ENCODE data around the gene MEP1B. TPM values are rescaled to one million over a fixed set of nuclear protein-coding genes. Genes with fewer than 3 reads are reported as not detected.
"Not testable (repeated sequence)": the region's sequence is repeated elsewhere in the genome, so short reads cannot be mapped to it uniquely, and the experiment has no call there.

The MEP1B gene
- total RNA-seq, 1 donor from 2014 or later: 0.09 TPM

DNA sequence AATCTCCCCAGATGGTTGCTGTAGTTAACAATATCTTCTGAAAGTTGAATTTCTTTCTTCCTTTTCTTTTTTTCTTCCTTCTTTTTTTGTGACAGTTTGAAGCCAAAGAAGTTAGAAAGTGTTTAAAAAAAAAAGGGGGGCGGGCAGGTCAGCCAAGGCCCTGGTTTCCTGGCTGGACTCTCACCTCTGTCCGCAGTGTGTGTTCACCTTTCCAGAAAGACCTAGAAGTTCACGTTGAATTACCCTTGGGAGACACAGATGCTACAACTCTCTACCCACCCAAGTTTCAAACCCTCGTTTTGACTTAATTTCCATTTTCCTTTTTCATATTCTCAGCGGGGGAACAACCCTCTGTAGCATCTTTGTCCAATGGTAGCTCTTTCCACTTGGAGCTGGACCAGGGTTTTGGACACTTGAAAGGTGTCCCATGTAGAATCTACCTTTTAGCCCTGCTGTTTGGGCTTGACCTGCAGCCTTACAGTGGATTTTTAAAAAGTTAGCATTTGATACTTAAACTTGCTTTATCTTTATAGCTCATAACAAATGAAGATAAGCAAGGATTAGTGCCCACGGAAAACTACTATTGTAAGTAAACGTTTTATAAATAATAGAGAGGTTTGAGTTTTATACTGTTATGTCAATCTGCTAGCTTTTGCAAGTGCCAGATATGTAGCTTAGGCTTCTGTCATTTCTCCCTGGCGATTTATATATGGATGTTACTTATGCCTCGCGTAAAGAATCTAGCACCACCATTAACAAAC lies 20.0 kb downstream of the MEP1B start:
- CTCF ChIA-PET: no interaction called here
- no peaks in the 10 kb centered on the region for H3K27me3 Mint-ChIP-seq
- DNase-seq (no peak), ATAC-seq (ENCODE audit: low read depth) (no peak)
- no peaks in the 10 kb centered on the region for H3K9me3 Mint-ChIP-seq
- no peak overlapping the region for H3K4me3 Mint-ChIP-seq
- no peaks in the 10 kb centered on the region for H3K4me1 Mint-ChIP-seq
- H3K27ac Mint-ChIP-seq: no peak overlapping the region
- H3K36me3 Mint-ChIP-seq (ENCODE audit: low read depth): no peaks in the 10 kb centered on the region
- TF ChIP-seq CTCF (IDR thresholded peaks at IDR 0.05): no peak
- intact Hi-C loops (cut with micrococcal nuclease): no loop called here
- POLR2A ChIA-PET: no interaction called here

DNA sequence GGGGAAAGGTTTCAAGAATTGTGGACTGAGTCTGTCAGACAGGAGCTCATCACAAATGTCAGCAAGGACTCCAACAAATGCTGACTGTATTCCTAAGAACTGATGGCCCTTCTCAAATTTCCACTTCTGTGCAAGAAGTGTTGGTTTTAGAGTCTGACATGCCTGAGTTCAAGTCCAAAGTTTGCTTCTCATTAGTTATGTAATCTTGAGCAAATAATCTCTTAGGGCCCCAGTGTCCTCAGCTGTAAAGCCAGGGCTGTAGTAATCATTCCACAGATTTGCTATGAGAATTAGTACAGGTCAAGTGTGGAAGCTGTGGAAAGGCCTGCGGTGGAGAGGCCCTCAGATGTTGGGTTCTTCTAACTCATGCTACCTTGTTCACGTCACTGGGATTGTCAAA lies 23.9 kb downstream of the MEP1B start:
- ATAC-seq (ENCODE audit: low read depth) (no peak), DNase-seq (no peak)
- intact Hi-C loops (cut with micrococcal nuclease): no loop called here
- no peak for TF ChIP-seq CTCF (IDR thresholded peaks at IDR 0.05)
- POLR2A ChIA-PET: no interaction called here
- no peaks in the 10 kb centered on the region for H3K9me3 Mint-ChIP-seq
- CTCF ChIA-PET: no interaction called here
- H3K4me3 Mint-ChIP-seq: no peak overlapping the region
- H3K4me1 Mint-ChIP-seq: no peaks in the 10 kb centered on the region
- H3K36me3 Mint-ChIP-seq (ENCODE audit: low read depth): no peaks in the 10 kb centered on the region
- no peaks in the 10 kb centered on the region for H3K27me3 Mint-ChIP-seq
- no peak overlapping the region for H3K27ac Mint-ChIP-seq

DNA sequence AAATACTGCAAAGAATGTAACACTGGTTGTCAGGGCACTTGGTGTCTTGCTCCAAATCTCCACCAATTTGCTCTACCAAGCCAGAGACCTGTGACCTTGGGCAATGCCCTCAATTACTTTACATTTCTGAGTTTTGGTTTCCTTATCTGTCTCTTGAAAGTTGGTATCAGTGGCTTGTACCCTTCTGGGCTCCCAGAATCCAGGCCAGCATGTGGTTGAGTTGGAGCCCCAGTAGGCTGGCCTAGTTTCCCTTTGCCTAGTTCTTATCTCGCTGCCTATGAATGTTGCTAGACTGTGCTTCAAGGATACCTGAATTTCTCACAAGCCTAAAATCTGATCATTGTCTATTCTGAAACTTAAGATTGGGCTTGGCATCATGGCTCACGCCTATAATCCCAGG lies 26.6 kb downstream of the MEP1B start:
- ChIA-PET POLR2A (no interaction called here), CTCF (no interaction called here)
- Mint-ChIP-seq H3K27ac (no peak overlapping the region), H3K4me1 (no peaks in the 10 kb centered on the region), H3K27me3 (no peaks in the 10 kb centered on the region), H3K36me3 (ENCODE audit: low read depth) (no peaks in the 10 kb centered on the region), H3K9me3 (no peaks in the 10 kb centered on the region), H3K4me3 (no peak overlapping the region)
- DNase-seq (no peak), ATAC-seq (ENCODE audit: low read depth) (no peak)
- intact Hi-C loops (cut with micrococcal nuclease): no loop called here
- TF ChIP-seq CTCF (IDR thresholded peaks at IDR 0.05): no peak

GRCh38 chr18:32219431-32220018 lies 29.7 kb downstream of the MEP1B start:
- TF ChIP-seq CTCF (IDR thresholded peaks at IDR 0.05): no peak
- no peak for ATAC-seq (ENCODE audit: low read depth)
- ChIA-PET CTCF (no interaction called here), POLR2A (no interaction called here)
- no peak overlapping the region for H3K27ac Mint-ChIP-seq
- no peak for DNase-seq
- no peaks in the 10 kb centered on the region for H3K27me3 Mint-ChIP-seq
- H3K4me1 Mint-ChIP-seq: no peaks in the 10 kb centered on the region
- H3K36me3 Mint-ChIP-seq (ENCODE audit: low read depth): no peaks in the 10 kb centered on the region
- intact Hi-C loops (cut with micrococcal nuclease): no loop called here
- H3K4me3 Mint-ChIP-seq: no peak overlapping the region
- H3K9me3 Mint-ChIP-seq: no peaks in the 10 kb centered on the region

DNA sequence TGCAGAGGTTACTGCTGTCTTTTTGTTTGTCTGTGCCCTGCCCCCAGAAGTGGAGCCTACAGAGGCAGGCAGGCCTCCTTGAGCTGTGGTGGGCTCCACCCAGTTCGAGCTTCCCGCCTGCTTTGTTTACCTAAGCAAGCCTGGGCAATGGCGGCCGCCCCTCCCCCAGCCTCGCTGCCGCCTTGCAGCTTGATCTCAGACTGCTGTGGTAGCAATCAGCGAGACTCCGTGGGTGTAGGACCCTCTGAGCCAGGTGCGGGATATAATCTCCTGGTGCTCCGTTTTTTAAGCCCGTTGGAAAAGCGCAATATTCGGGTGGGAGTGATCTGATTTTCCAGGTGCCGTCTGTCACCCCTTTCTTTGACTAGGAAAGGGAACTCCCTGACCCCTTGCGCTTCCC lies 43.5 kb downstream of the MEP1B start:
- ATAC-seq (ENCODE audit: low read depth); H3K9me3 Mint-ChIP-seq; H3K36me3 Mint-ChIP-seq (ENCODE audit: low read depth); CTCF ChIA-PET; H3K27me3 Mint-ChIP-seq; H3K27ac Mint-ChIP-seq; H3K4me3 Mint-ChIP-seq; POLR2A ChIA-PET; intact Hi-C loops (cut with micrococcal nuclease); DNase-seq; H3K4me1 Mint-ChIP-seq: not testable (repeated sequence)
